ENCODE measurements around the gene COLGALT1.

GRCh38 chr19:17557466-17557865, 2.0 kb downstream of the COLGALT1 start:
- TF ChIP-seq ZSCAN23 (tag by site-specific recombination; IDR thresholded peaks at IDR 0.05) (no peak), ZNF785 (tag by site-specific recombination; IDR thresholded peaks at IDR 0.05) (no peak), ZNF623 (tag by site-specific recombination; IDR thresholded peaks at IDR 0.05) (no peak)
